Hematopoietic multipotent progenitor cell treated with erythropoietin and hydrocortisone succinate and interleukin-3 and kit ligand, for 8 days (in vitro differentiated cells): ENCODE data around the gene CFAP20DC.
"Not testable (repeated sequence)": the region's sequence is repeated elsewhere in the genome, so short reads cannot be mapped to it uniquely, and the experiment has no call there.

Experiments used
- DNase-seq: peaks from one replicate; pipeline ENCODE4 v3.0.0-alpha.2; 2015

CFAP20DC gene

GRCh38 chr3:59049671-59050331, at the start of gene CFAP20DC:
Gene CFAP20DC, minus strand, starts transcription at chr3:59050025. Its CDS starts 394 bp downstream, at chr3:59049631.
- peak; percentile 95 for DNase-seq

- not testable (repeated sequence) for DNase-seq
These were observed 48.7 kb upstream of the CFAP20DC start for GRCh38 chr3:59098516-59098915.

- DNase-seq = no peak
These were observed 44.6 kb upstream of the CFAP20DC start for GRCh38 chr3:59094446-59094845.

GRCh38 chr3:59093521-59093920, 43.7 kb upstream of the CFAP20DC start:
- DNase-seq = no peak

GRCh38 chr3:59088761-59089160, 38.9 kb upstream of the CFAP20DC start:
- DNase-seq = no peak

- no peak for DNase-seq
These were observed 36.2 kb upstream of the CFAP20DC start for GRCh38 chr3:59085976-59086375.

GRCh38 chr3:59084583-59084982, 34.8 kb upstream of the CFAP20DC start:
- no peak for DNase-seq

- DNase-seq = no peak
These were observed 32.3 kb upstream of the CFAP20DC start for GRCh38 chr3:59082106-59082505.

GRCh38 chr3:59081071-59081470, 31.2 kb upstream of the CFAP20DC start:
- no peak for DNase-seq

GRCh38 chr3:59079962-59080361, 30.1 kb upstream of the CFAP20DC start:
- no peak for DNase-seq

GRCh38 chr3:59074764-59075163, 24.9 kb upstream of the CFAP20DC start:
- no peak for DNase-seq

- no peak for DNase-seq
These were observed 22.9 kb upstream of the CFAP20DC start for GRCh38 chr3:59072681-59073080.

GRCh38 chr3:59069838-59070237, 20.0 kb upstream of the CFAP20DC start:
- no peak for DNase-seq

GRCh38 chr3:59065240-59065639, 15.4 kb upstream of the CFAP20DC start:
- DNase-seq = no peak

- no peak for DNase-seq
These were observed 14.9 kb upstream of the CFAP20DC start for GRCh38 chr3:59064728-59065127.

GRCh38 chr3:59064276-59064675, 14.5 kb upstream of the CFAP20DC start:
- no peak for DNase-seq

GRCh38 chr3:59056706-59057105, 6.9 kb upstream of the CFAP20DC start:
- peak; percentile 22 for DNase-seq

- peak; percentile 81 for DNase-seq
These were observed 3.1 kb upstream of the CFAP20DC start for GRCh38 chr3:59052803-59053411.

- not testable (repeated sequence) for DNase-seq
These were observed 1.1 kb upstream of the CFAP20DC start for GRCh38 chr3:59050811-59051414.

GRCh38 chr3:59046839-59047238, 3.0 kb downstream of the CFAP20DC start:
- DNase-seq = no peak

GRCh38 chr3:59043391-59043790, 6.4 kb downstream of the CFAP20DC start:
- DNase-seq = no peak

- no peak for DNase-seq
These were observed 8.9 kb downstream of the CFAP20DC start for GRCh38 chr3:59040902-59041301.

GRCh38 chr3:59027607-59028006, 22.2 kb downstream of the CFAP20DC start:
- no peak for DNase-seq

GRCh38 chr3:59023612-59024011, 26.2 kb downstream of the CFAP20DC start:
- DNase-seq = no peak
